Esophagus squamous epithelium (tissue), 5 donors: ENCODE results near the gene CD180. TPM values are rescaled to one million over a fixed set of nuclear protein-coding genes. Genes with fewer than 3 reads are reported as not detected.
"Not testable (repeated sequence)": the region's sequence is repeated elsewhere in the genome, so short reads cannot be mapped to it uniquely, and the experiment has no call there.

Experiments
- DNase-seq: peaks from one replicate; lab custom pipeline; 2025; lab: John Stamatoyannopoulos, UW
- H3K27ac ChIP-seq, 4 donors: fragments of 200-600 bp; sonication (generic); one replicate each; pipeline ENCODE4 v1.5.1; 2016 to 2019; ENCODE audit warnings: mild to moderate bottlenecking in 1 of 4
- H3K27me3 ChIP-seq, 4 donors: fragments of 200-600 bp; sonication (generic); 1 replicate in 3 of 4; 2 replicates in 1 of 4; pipeline versions ENCODE4 v1.5.1 to v1.6.0; 2017 to 2021; ENCODE audit warnings: antibody characterized with exemption in 1 of 4
- H3K36me3 ChIP-seq, 3 donors: fragments of 200-600 bp; sonication (generic); one replicate each; pipeline ENCODE4 v1.5.1; 2016 to 2019
- H3K4me1 ChIP-seq, 3 donors: fragments of 200-600 bp; sonication (generic); one replicate each; pipeline ENCODE4 v1.5.1; 2017 to 2019
- H3K4me3 ChIP-seq, 4 donors: fragments of 200-600 bp; sonication (generic); 1 replicate in 3 of 4; 2 replicates in 1 of 4; pipeline ENCODE4 v1.5.1; 2016 to 2019; ENCODE audit warnings: mild to moderate bottlenecking in 2 of 4, moderate library complexity in 1 of 4
- H3K9me3 ChIP-seq, 3 donors: fragments of 200-600 bp; sonication (generic); one replicate each; pipeline ENCODE4 v1.5.1; 2016 to 2019
- POLR2A ChIP-seq, 4 donors: fragments of 450-650 bp; IDR thresholded peaks; one replicate each; pipeline ENCODE4 v1.6.1; 2017; ENCODE audit warnings: antibody characterized with exemption in 4 of 4, mild to moderate bottlenecking in 4 of 4, moderate library complexity in 3 of 4
- WGBS, 2 donors: methylation state at CpG; one replicate each; pipeline ENCODE4 v1.1.5; 2018; 5-methylcytosine and 5-hydroxymethylcytosine counted together
- intact Hi-C: fragments of 100-400 bp; cut with DNase I; formaldehyde crosslinking; loops from one replicate; pipeline ENCODE4 v1.15.0; 2022
- total RNA-seq, 4 donors: library from RNA; depleted of rRNA; stranded (reverse); fragments of >200 nt; gene quantifications; one replicate each; pipeline ENCODE4 v1.1.0, GENCODE V29; 2016
- TF ChIP-seq, protein P1 (sequence below), 6 experiments: fragments of 450-650 bp in 4 of 6; fragments of 200-600 bp in 2 of 6; sonication (generic) in 2 of 6; IDR thresholded peaks; one replicate each; pipeline ENCODE4 v1.5.1; 2016 to 2019; ENCODE audit warnings: antibody characterized with exemption in 6 of 6, mild to moderate bottlenecking in 4 of 6, moderate library complexity in 4 of 6
- donor health status: DM: yes; HTN: yes; CAD: no.

CD180 gene
- total RNA-seq, 4 donors from 2014 or later: 0.13 to 1.3 (median 0.95) TPM; not detected in 1

DNA sequence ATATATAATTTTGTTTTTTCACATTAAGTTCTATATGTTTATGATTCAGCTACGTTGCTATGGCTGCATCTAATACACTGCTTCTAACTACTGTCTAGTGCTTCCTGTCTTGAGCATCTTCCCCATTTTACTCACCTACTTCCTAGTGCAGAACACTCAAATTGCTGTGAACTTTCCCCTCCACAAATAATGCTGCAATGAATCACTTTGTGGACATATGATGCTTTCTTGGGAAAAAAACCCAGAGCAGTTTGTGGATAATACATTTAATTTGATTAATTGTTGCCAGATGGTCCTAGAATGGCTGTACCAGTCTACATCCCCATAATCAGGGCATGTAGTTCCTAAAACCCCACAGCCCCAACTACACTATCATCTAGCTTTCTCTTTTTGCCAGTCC, 18.5 kb downstream of the CD180 start:
- DNase-seq: no peak
- Histone ChIP-seq H3K9me3 (peaks cover 0 to 11% (median 0%) of the 10 kb centered on the region in 3 donors), H3K4me1 (peaks cover 3 to 14% (median 9%) of the 10 kb centered on the region in 3 donors), H3K27ac (no peak overlapping the region), H3K27me3 (no peaks in the 10 kb centered on the region), H3K36me3 (no peaks in the 10 kb centered on the region), H3K4me3 (no peak overlapping the region)
- no peak for TF ChIP-seq POLR2A (IDR thresholded peaks at IDR 0.05)
- TF ChIP-seq, protein P1, sequence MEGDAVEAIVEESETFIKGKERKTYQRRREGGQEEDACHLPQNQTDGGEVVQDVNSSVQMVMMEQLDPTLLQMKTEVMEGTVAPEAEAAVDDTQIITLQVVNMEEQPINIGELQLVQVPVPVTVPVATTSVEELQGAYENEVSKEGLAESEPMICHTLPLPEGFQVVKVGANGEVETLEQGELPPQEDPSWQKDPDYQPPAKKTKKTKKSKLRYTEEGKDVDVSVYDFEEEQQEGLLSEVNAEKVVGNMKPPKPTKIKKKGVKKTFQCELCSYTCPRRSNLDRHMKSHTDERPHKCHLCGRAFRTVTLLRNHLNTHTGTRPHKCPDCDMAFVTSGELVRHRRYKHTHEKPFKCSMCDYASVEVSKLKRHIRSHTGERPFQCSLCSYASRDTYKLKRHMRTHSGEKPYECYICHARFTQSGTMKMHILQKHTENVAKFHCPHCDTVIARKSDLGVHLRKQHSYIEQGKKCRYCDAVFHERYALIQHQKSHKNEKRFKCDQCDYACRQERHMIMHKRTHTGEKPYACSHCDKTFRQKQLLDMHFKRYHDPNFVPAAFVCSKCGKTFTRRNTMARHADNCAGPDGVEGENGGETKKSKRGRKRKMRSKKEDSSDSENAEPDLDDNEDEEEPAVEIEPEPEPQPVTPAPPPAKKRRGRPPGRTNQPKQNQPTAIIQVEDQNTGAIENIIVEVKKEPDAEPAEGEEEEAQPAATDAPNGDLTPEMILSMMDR (IDR thresholded peaks at IDR 0.05): no peak
- intact Hi-C loops: no loop called here
- WGBS, 2 donors: 44 to 60% methylated on average over 1 of the region's 1 CpG

DNA sequence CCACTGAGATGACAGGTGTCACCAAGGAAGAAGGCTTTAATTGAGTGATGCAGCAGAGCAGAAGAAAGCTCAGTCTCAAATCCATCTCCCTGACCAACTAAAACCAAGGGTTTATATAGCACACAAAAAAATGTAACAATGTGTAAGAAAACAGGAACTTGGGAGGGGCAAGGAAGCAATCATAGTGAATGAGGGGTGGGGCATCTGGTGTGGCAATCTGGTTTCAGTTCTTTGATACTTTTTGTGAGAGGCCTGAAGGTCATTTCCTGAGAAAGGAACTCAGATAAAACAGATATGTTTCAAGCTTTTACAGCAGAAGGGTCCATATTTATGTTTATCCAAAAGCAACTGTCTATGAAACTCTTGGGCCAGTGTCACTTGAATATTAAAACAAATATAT, 19.7 kb downstream of the CD180 start:
- DNase-seq: no peak
- Histone ChIP-seq H3K36me3 (peaks cover 0 to 4% (median 0%) of the 10 kb centered on the region in 3 donors), H3K4me3 (no peak overlapping the region), H3K27ac (no peak overlapping the region), H3K27me3 (no peaks in the 10 kb centered on the region), H3K4me1 (peaks cover 0 to 3% (median 3%) of the 10 kb centered on the region in 3 donors), H3K9me3 (peaks cover 0 to 11% (median 0%) of the 10 kb centered on the region in 3 donors)
- no peak for TF ChIP-seq POLR2A (IDR thresholded peaks at IDR 0.05)
- TF ChIP-seq, protein P1 (IDR thresholded peaks at IDR 0.05): no peak
- intact Hi-C loops: no loop called here

DNA sequence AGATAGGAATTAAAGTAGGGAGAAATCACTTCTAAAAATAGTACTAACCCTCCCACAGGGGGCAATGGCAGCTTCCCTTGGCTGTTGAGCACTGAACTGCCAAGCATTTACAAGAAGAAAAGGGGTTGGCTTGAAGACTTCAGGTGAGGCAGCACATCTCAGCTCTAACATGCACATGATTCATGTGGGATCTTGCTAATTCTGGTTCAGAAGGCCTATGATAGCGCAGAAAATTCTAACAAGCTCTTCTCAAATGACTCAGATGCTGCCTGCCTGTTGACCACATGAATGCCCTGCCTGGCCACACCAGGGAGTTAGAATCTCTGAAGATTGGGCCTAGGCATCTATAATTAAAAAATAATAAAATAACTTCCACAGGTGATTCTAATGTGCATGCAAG, 22.6 kb downstream of the CD180 start:
- peaks cover 0 to 11% (median 0%) of the 10 kb centered on the region in 3 donors for H3K9me3 ChIP-seq
- 70 to 80% methylated on average over 1 of the region's 1 CpG for WGBS, 2 donors

DNA sequence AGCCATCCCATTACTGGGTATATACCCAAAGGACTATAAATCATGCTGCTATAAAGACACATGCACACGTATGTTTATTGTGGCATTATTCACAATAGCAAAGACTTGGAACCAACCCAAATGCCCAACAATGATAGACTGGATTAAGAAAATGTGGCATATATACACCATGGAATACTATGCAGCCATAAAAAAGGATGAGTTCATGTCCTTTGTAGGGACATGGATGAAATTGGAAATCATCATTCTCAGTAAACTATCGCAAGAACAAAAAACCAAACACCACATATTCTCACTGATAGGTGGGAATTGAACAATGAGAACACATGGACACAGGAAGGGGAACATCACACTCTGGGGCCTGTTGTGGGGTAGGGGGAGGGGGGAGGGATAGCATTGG, 23.2 kb downstream of the CD180 start:
- Histone ChIP-seq H3K36me3 (peaks cover 0 to 38% (median 0%) of the 10 kb centered on the region in 3 donors), H3K9me3 (peaks cover 0 to 11% (median 0%) of the 10 kb centered on the region in 3 donors)
- H3K27me3 ChIP-seq, DNase-seq, H3K4me3 ChIP-seq, H3K27ac ChIP-seq, H3K4me1 ChIP-seq, intact Hi-C loops: not testable (repeated sequence)
- 50% methylated on average over 1 of the region's 2 CpGs; no CpG with 5 or more reads in 1 of the 2 donors for WGBS, 2 donors

More for the DNA sequence above, 22.6 kb downstream of the CD180 start:
- DNase-seq: no peak
- intact Hi-C loops: no loop called here
- TF ChIP-seq, protein P1 (IDR thresholded peaks at IDR 0.05): no peak
- no peak for TF ChIP-seq POLR2A (IDR thresholded peaks at IDR 0.05)
- Histone ChIP-seq H3K4me1 (no peaks in the 10 kb centered on the region), H3K36me3 (peaks cover 0 to 32% (median 0%) of the 10 kb centered on the region in 3 donors), H3K27ac (no peak overlapping the region), H3K27me3 (no peaks in the 10 kb centered on the region), H3K4me3 (no peak overlapping the region)

DNA sequence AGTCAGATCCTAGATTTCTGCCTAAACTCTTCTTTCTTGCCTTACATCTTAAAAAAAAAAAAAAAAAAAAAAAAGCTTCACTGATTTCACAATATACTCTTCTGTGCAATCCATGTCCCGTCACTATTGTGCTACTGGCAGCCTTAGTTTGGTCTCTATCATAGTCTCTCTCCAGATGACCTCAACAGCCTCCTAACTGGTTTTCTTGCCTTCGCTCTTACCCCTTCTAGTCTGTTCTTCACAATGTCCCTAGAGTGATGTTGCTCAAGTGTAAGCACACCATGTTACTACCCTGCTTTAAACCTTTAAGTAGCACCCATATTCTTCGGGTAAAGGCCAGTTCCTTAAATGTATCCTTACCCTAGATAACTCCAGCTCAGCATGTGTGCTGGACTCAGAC, 25.8 kb downstream of the CD180 start:
- no peak for DNase-seq
- Histone ChIP-seq H3K36me3 (peaks cover 0 to 60% (median 2%) of the 10 kb centered on the region in 3 donors), H3K27me3 (no peaks in the 10 kb centered on the region), H3K27ac (no peak overlapping the region), H3K4me1 (peaks cover 10 to 12% (median 11%) of the 10 kb centered on the region in 3 donors), H3K9me3 (no peaks in the 10 kb centered on the region), H3K4me3 (no peak overlapping the region)
- WGBS, 2 donors: 73 to 85% methylated on average over 3 of the region's 3 CpGs
- intact Hi-C loops: no loop called here
- TF ChIP-seq, protein P1 (IDR thresholded peaks at IDR 0.05): no peak
- TF ChIP-seq POLR2A (IDR thresholded peaks at IDR 0.05): no peak

DNA sequence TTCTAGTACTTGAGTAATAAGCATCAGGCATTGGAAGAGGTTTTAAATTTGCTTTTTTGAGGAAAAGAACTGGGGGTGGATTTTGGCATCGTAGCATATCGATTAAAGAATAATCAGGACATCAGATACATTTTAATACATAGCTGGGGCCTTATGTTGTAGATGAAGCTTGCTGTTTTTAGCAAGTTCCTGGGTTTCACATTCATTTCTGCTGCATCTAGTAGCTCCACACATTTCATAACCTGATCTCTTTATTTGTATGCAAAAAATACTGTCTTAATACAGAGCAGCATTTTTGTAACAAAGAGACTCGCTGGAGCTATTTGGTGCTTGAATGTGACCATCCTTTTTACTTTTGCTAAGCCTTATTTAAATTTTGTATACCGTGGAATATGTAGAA, 28.5 kb downstream of the CD180 start:
- no peaks in the 10 kb centered on the region for H3K27me3 ChIP-seq
- 89 to 95% methylated on average over 4 of the region's 4 CpGs for WGBS, 2 donors
- H3K4me3 ChIP-seq: no peak overlapping the region
- H3K4me1 ChIP-seq: peaks cover 10 to 27% (median 14%) of the 10 kb centered on the region in 3 donors
- DNase-seq: no peak
- peaks cover 25 to 87% (median 29%) of the 10 kb centered on the region in 3 donors for H3K36me3 ChIP-seq
- intact Hi-C loops: no loop called here
- TF ChIP-seq, protein P1 (IDR thresholded peaks at IDR 0.05): no peak
- TF ChIP-seq POLR2A (IDR thresholded peaks at IDR 0.05): no peak
- no peaks in the 10 kb centered on the region for H3K9me3 ChIP-seq
- no peak overlapping the region for H3K27ac ChIP-seq
